GM06990 (cell line): ENCODE data around the gene CLPTM1L.

ENCODE experiments used
- DNase-seq: peaks from one replicate; pipeline ENCODE4 v3.0.0-alpha.2; 2011; ENCODE audit not compliant: insufficient read length; ENCODE audit errors: extremely low read depth
- H3K27me3 ChIP-seq: replicated peaks from 2 replicates; pipeline ENCODE4 v1.6.0; 2011; ENCODE audit warnings: low read length; ENCODE audit not compliant: control insufficient read depth, insufficient read depth
- H3K36me3 ChIP-seq: 2 replicates; pipeline ENCODE4 v1.5.1; 2011; ENCODE audit warnings: low read length; ENCODE audit not compliant: control insufficient read depth, insufficient read depth
- H3K4me3 ChIP-seq: replicated peaks from 2 replicates; pipeline ENCODE4 v1.5.1; 2011; ENCODE audit warnings: low read depth, mild to moderate bottlenecking, control low read depth, low read length
- CTCF ChIP-seq: IDR thresholded peaks from 2 replicates; pipeline ENCODE4 v1.5.1; 2011; ENCODE audit warnings: low read length, control low read depth, mild to moderate bottlenecking, inconsistent platforms; ENCODE audit not compliant: insufficient read depth, poor library complexity, severe bottlenecking

CLPTM1L gene

GRCh38 chr5:1357946-1358725 lies 13.2 kb upstream of the CLPTM1L start:
- H3K27me3 ChIP-seq = peaks cover 2% of the 10 kb centered on the region
- TF ChIP-seq CTCF = no peak
- no peak for DNase-seq

GRCh38 chr5:1356873-1357787 lies 12.2 kb upstream of the CLPTM1L start:
- Histone ChIP-seq H3K27me3 (no peaks in the 10 kb centered on the region; the same call in none of the 2 replicates), H3K4me3 (no peak overlapping the region), H3K36me3 (no peaks in the 10 kb centered on the region)
- TF ChIP-seq CTCF = no peak
- DNase-seq = no peak

More at GRCh38 chr5:1357946-1358725, 13.2 kb upstream of the CLPTM1L start:
- H3K4me3 ChIP-seq = no peak overlapping the region
- no peaks in the 10 kb centered on the region for H3K36me3 ChIP-seq

- Histone ChIP-seq H3K36me3 (no peaks in the 10 kb centered on the region), H3K27me3 (no peaks in the 10 kb centered on the region; the same call in 1 of the 2 replicates), H3K4me3 (no peak overlapping the region)
- no peak for DNase-seq
- TF ChIP-seq CTCF = no peak
Observed at GRCh38 chr5:1354576-1354975, 9.7 kb upstream of the CLPTM1L start.

GRCh38 chr5:1352231-1353219 lies 7.6 kb upstream of the CLPTM1L start:
- TF ChIP-seq CTCF = no peak
- H3K4me3 ChIP-seq = no peak overlapping the region
- no peak for DNase-seq
- H3K27me3 ChIP-seq = no peaks in the 10 kb centered on the region; the same call in 1 of the 2 replicates
- no peaks in the 10 kb centered on the region for H3K36me3 ChIP-seq

GRCh38 chr5:1351156-1351555 lies 6.3 kb upstream of the CLPTM1L start:
- TF ChIP-seq CTCF = no peak
- no peaks in the 10 kb centered on the region for H3K36me3 ChIP-seq
- DNase-seq = no peak
- H3K27me3 ChIP-seq = no peaks in the 10 kb centered on the region; the same call in 1 of the 2 replicates
- no peak overlapping the region for H3K4me3 ChIP-seq
